HG03064 (cell line): ENCODE data around the gene MOXD1.

ENCODE experiments used
- ATAC-seq: cut with Tn5 transposase; IDR thresholded peaks from one replicate; pipeline ENCODE4 v1.9.1; 2021; ENCODE audit warnings: low read depth; ENCODE audit not compliant: unreplicated experiment

Gene MOXD1

DNA sequence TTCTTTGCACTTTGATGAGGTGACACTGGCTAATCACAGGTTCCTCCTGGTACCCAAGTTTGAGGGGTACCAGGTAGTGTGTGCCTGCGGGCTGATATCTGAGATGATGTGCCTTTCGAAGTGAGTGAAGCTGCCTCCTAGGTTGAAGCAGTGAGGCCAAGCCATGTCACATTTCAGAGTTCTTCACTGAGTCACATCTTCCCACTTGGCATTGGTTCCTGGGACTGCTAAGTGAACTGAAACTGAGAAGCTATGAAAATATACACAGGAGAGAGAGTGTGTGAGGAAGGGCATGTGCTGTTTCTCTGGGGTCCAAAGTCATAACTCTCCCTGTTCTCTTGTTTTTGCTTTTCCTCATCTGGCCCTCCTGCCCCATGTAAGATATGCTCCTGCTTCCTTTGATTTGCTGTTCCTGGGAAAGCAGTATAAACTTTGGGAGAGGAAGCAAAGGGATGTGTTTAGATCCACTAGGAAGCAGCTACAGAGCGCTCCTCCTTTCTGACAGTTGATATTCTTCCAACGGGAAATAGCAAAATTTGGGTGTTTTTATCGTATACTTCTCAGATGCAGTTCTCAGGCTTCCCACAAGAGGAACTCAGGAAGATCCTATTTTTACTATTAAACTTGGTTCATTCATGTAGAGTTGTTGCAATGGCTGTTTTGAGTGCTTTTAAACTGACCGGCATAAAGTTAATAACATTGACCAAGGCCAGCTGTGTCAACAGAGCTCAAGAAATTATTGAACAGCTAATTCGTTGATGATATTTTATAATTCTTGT lies 153.7 kb downstream of the MOXD1 start:
- no peak for ATAC-seq

DNA sequence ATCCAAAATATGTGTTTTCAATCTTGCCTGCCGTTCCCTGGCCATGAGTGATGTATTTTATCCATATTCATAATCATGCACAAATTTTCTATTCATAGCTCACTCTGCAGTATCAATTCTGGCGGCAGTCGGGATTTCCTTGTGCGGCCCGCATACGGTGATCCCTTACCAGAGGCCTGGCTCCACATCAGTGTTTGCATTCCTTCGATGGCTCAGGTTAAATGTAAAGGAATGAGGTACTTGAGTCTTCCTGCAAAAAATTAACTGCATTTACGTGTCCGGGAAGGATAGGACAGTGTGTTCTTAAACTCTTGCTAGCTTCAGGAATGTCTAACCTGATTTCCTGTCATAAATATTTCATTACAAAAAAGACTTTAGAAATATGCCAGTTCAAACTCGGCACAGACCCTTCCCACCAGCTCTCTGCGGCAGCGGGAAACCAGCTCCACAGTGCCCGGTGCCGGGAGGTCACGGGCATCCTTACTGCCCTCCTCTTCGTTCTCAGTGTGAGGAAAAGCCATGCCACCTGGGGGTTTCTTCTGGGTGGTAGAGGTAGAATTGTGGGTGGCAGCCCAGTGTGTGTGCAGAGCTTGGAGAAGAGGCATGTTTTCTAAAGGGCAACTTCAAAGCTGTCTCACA lies 154.5 kb downstream of the MOXD1 start:
- ATAC-seq: no peak

GRCh38 chr6:132246120-132246617 lies 155.1 kb downstream of the MOXD1 start:
- no peak for ATAC-seq
